Measurements from ENCODE around the gene SIK2.
"Not testable (repeated sequence)": the region's sequence is repeated elsewhere in the genome, so short reads cannot be mapped to it uniquely, and the experiment has no call there.

SIK2 gene

DNA sequence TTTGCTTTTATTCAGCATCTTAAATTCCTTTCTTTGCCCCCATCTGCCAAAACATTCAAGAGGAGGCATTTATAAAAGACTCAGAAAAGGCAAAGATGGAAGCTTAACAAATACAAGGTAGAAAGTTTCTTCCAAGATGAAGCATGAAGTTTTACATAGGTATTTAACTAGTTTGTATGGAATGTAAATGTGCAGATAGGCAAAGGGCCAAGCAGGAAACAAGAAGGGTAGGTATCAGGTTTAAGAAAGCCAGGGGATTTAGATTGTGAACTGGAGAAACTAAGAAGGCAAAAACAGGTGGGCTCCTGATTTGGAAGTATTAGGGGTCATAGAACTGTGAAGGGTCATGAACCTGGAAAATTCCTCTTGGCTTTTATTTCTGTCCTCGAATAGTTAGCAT, 101.3 kb downstream of the SIK2 start:
- DNase-seq, result no peak

DNA sequence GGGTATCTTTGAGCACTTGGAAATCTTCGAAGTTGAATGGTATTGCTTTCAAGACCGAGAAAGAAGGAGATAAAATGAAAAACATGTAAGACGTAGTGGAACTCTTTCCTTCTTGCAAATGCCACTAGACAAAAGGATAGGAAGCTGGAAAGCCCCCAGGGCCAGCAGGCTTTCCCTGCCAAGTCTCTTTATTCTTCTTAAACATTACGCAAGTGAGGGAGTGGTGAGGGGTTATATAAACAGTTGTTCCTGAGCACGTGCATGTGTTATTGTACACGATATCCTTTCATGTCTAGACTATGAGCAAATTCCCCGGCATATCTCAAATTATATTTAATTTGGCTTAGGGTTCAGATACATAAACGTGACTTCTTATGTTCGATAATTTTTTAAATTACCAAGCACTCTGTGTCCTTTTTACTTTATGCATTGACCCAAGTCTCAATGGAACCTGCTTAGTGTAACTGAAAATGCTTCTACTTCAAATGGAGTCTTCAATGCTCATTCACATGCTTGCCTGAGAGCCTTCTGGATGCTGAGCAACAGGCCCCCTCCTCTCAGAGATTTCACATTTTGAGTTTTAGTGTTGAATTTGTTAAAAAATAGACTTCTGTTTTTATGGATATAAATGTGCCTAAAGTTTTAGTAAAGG, 104.9 kb downstream of the SIK2 start:
- no peak for DNase-seq

DNA sequence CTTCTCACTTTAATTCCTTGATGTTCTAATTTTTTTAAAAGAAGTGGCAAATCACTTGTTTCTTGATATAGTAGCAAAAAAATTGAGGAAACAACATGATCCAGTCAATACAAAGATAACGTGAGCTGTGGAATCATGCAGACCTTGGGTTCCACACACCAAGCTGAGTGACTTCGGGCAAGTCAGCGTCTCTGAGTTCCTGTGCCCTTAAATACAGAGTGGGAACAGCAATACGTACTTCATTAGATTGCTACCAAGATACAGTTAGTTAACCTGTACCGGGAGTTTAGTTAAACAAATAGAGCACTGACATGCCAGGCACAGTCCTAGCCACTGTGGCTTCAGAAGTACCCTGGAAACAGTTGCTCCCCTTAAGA, 105.4 kb downstream of the SIK2 start:
- no peak for DNase-seq

DNA sequence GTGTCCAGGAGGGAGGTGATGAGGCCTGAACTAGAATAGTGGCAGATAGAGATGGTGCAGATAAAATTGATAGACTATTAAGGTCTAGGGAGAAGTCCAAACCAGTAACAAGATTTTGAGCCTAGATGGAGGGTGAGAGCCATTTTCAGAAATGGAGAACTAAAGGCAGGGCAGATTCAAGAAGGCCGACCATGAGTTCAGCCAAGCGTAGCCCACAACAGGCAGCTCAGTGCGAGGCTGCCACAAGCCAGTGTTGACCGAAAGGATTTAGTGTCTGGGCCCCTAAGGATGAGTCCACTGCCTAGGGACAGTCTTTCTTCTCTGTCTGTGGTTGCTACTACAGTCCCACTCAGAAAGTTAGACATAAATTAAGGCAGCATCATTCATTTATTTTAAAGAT, 112.3 kb downstream of the SIK2 start:
- DNase-seq, result no peak

DNA sequence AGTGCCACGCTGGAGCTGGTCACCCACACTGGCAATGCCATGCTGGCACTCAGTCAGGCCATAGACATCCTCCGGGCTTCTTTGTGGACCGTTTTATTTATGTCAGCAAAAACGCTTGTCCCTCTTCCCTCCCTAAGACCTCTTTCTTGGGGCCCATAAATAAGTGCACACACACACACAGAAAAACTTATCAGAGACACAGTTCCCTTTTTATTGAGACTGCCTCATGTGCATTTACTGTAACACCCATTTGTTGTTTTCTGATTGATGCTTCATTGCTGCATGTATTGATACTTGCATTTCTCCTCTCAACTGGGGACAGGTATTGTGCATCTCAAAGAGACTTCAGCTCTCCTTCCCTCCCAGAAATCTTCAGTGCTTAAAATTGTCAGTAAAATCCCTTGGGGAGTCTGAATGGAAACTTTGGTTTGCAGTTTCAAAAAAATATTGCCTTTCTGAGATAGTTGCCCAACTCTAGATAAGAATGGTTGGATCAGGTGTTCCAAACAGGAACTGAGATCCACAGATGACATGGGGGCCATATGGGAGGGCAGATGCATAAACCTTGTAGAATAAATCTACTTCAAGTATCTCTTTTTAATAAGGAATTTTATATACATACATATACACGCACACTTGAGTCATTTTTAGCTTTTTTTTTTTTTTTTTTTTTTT, 113.0 kb downstream of the SIK2 start:
- no peak for DNase-seq

GRCh38 chr11:111717660-111718059, 115.4 kb downstream of the SIK2 start:
- not testable (repeated sequence) for DNase-seq

GRCh38 chr11:111718436-111718835, 116.2 kb downstream of the SIK2 start:
- no peak for DNase-seq

DNA sequence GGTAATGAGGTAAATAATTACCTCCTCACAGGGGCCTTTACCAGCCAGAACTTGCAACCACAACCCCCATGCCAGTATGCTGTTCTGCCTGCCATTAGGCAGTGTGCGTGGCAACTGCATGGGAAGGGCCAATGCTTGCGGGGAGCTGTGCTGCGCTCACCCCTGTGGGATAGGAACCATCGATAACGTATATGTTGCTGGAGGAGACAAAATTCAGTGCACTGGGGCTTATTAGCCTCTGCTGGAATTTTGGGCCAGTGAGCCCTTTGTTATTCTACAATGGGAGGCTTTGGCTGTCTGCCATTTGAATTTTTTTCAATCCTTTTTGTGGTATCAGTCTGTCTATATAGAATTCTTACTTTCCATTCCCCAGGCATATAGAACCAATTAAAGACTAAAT, 116.6 kb downstream of the SIK2 start:
- DNase-seq, result no peak

DNA sequence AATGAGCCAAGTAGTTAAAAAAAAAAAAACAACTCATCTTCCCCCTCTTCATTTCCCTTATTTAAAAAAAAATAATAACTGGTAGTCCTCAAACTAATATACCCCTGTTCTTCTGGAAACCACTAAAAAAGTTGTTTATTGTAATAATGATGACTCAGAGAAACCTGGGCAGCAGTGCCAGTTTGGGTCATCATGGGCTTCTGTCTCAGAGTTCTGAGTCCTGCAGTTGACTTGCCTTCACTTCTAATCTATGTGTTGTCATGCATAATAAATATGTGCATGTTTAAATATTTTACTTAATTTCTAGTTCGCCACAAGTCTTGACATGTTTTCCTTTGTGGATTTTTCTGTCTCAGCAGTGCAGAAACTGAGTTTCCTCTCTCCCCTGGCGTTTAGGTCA, 117.1 kb downstream of the SIK2 start:
- DNase-seq, result no peak

DNA sequence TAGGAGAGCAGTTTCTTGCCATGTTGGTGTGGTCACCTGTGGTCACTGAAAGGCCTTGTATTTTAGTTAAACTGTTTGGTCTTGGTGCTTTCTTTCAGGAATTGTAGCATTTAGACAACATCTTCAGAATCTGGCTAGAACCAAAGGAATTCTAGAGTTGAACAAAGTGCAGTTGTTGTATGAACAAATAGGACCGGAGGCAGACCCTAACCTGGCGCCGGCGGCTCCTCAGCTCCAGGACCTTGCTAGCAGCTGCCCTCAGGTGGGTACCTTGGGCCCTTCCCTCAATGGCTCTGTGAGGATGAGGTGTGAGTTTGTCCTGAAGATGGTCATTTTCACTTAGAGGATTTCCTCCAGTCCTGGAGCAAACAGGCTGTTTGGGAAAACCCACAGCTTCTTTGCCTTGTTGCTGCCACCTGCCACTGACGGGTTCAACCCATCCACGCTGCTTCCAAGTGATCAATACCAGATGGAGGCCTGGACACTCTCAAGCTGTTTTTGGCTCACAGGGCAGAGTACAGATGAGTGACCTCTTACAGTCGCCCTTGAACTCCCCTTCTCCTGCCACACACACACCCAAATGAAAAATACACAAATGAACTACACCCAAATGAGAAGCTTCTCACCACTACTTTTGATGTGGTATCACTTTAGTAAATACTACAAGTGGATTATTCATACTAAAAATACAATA, 118.7 kb downstream of the SIK2 start:
- no peak for DNase-seq

DNA sequence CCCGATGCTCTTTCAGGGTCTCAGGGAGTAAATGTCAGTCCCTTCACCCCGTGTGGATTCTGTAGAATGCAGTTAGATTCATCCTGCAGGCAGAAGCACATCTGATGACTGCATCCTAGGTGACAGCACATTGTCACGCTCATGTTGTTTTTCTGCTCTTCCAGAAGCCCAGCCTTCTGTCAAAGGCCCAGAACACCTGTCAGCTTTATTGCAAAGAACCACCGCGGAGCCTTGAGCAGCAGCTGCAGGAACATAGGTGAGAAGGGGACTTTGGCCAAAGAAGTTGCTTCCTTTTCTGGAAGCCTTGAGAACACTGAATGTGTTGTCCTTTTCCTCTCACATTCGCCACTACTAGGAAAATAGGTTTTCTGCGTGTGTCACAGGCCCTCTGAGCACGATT, 120.3 kb downstream of the SIK2 start:
- no peak for DNase-seq

GRCh38 chr11:111723595-111723994, 121.3 kb downstream of the SIK2 start:
- no peak for DNase-seq

GRCh38 chr11:111724615-111725129, 122.4 kb downstream of the SIK2 start:
- no peak for DNase-seq

DNA sequence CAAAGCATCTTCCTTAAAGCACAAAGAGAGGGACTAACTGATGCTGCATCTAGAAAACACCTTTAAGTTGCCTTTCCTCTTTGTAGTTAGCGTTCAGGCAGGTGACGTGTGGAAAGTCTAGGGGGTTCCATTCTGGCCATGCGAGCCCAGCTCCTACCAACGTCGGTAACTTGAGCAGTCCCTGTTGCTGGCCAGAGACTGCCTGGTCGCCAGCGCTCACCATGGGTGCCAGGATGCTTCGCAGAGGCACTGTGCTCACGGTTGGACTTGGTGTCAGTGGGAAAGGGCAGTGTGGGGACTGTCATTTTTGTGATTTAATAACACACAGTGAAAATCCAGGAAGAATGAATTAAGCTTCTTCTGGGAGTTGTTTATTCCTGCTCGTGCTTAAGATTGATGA, 123.4 kb downstream of the SIK2 start:
- no peak for DNase-seq

- no peak for DNase-seq
Observed at GRCh38 chr11:111726301-111726713, 124.1 kb downstream of the SIK2 start.

- no peak for DNase-seq
Observed at GRCh38 chr11:111727431-111727830, 125.2 kb downstream of the SIK2 start.

DNA sequence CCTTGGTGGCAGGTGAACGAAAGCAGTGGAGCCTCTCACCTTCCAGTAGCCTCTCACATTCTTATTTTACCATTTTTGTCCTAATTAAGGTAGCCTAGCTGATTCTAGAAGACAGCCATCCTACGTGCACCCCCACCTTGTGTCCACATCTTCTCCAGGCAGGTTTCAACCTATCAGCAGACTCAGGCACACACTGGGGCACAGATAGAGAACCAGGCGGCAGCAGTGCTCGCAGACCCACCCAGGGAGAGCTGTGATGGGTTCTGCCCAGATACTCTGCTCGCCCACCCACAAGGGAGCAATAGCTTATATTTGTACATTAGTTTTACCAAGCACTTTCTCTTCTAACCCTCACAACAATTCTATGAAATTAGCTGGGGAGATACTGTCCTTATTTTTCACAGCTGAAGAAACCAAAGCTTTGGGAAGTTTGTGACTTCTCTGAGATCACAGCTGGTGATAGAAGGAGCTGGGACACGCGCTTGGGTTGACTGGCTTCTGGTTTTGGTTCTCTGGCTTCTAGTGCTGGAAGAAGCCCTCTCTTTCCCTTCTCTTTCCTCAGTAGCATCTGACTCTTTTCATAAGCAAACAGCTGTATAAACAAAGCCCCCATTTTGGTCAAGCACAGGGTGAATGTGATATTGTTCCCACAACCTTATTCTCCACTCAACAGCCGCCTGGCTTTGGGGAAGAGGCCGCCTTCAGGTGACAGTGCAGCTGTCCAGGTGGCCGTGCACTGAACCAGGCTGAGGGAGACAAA, 127.0 kb downstream of the SIK2 start:
- DNase-seq, result no peak

GRCh38 chr11:111729831-111730311, 127.6 kb downstream of the SIK2 start:
- DNase-seq, result no peak

GRCh38 chr11:111730871-111731591, 128.8 kb downstream of the SIK2 start:
- DNase-seq, result no peak

- no peak for DNase-seq
Observed at GRCh38 chr11:111731821-111732220, 129.6 kb downstream of the SIK2 start.

GRCh38 chr11:111733016-111733415, 130.8 kb downstream of the SIK2 start:
- DNase-seq, result no peak

DNA sequence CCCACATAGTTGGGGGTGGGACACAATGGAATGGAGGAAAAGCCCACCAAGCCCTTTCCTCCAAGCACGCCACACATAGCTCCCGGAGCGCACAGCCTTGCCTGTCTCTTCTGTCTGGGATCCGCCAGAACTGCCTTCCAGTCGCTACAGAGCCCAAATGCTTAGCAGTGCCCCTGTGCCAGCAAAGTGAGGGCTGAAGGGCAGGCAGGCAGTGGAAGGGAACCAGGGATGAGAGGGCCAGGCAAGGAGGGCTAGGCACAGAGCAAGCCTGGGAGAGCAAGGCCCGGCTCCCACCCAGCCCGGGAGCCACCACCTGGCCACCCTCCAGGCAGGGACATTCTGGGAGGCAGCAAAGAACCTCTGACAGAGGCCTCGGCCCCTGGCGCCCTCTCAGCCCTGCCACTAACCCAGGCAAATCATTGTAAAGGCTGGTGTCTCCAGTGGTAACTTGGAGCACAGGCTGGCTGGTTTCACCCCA, 131.4 kb downstream of the SIK2 start:
- DNase-seq, result no peak
